H1 (cell line): ENCODE results near the gene PDCD5. TPM values are rescaled to one million over a fixed set of nuclear protein-coding genes. Genes with fewer than 3 reads are reported as not detected.

Experiments
- CTCF ChIA-PET: fragments of 300-600 bp; sonication (Branson Sonifier 250); formaldehyde crosslinking; loops from one replicate; lab custom pipeline; 2021; ENCODE audit not compliant: partially characterized antibody; lab: Charles Lee
- POLR2A ChIA-PET: fragments of 300-600 bp; sonication (Branson Sonifier 250); formaldehyde crosslinking; loops from one replicate; lab custom pipeline; 2021; ENCODE audit warnings: inconsistent platforms; ENCODE audit not compliant: partially characterized antibody; lab: Charles Lee
- DNase-seq, 2 experiments: peaks; one replicate each; pipeline versions ENCODE4 v3.0.0 to v3.0.0-alpha.2; 2010 to 2022; ENCODE audit warnings: low spot score in 2 of 2, low read depth in 1 of 2, mixed read lengths in 1 of 2
- FAIRE-seq: peaks from 2 replicates; lab custom pipeline; 2011; peaks lifted over from hg19 to GRCh38; lab: Jason Lieb, UNC
- H2AFZ ChIP-seq: 2 replicates; pipeline ENCODE4 v1.8.1; 2012; ENCODE audit warnings: low read length, inconsistent platforms
- H2AK5ac ChIP-seq: 2 replicates; pipeline ENCODE4 v1.6.1; 2013; ENCODE audit warnings: low read depth, low read length
- H2BK120ac ChIP-seq: replicated peaks from 2 replicates; pipeline ENCODE3; 2013; ENCODE audit warnings: low read depth, low read length, inconsistent platforms
- H2BK12ac ChIP-seq: 2 replicates; pipeline ENCODE4 v1.6.1; 2013; ENCODE audit warnings: low read depth, low read length
- H2BK15ac ChIP-seq: 2 replicates; pipeline ENCODE4 v1.6.1; 2013; ENCODE audit warnings: low read length
- H2BK20ac ChIP-seq: 2 replicates; pipeline ENCODE4 v1.6.1; 2013; ENCODE audit warnings: low read length
- H2BK5ac ChIP-seq: 2 replicates; pipeline ENCODE4 v1.6.1; 2013; ENCODE audit warnings: low read depth, low read length
- H3K14ac ChIP-seq: 2 replicates; pipeline ENCODE4 v1.6.1; 2013; ENCODE audit warnings: inconsistent platforms; ENCODE audit not compliant: insufficient read length
- H3K18ac ChIP-seq: 2 replicates; pipeline ENCODE4 v1.6.1; 2013; ENCODE audit warnings: low read length; ENCODE audit errors: extremely low read depth
- H3K23ac ChIP-seq: 2 replicates; pipeline ENCODE4 v1.6.1; 2013; ENCODE audit warnings: inconsistent platforms; ENCODE audit not compliant: insufficient read length
- H3K23me2 ChIP-seq: 2 replicates; pipeline ENCODE4 v1.6.1; 2013; ENCODE audit warnings: low read depth, low read length
- H3K27ac ChIP-seq: 2 replicates; pipeline ENCODE4 v1.6.1; 2011; ENCODE audit warnings: low read depth, low read length, inconsistent platforms
- H3K27me3 ChIP-seq, 4 experiments: replicated peaks in 1 of 4; 1 replicate in 1 of 4; 2 replicates in 3 of 4; pipeline versions ENCODE4 v1.6.1 to v1.8.1; 2011 to 2013; ENCODE audit warnings: low read length in 3 of 4, mild to moderate bottlenecking in 3 of 4, inconsistent platforms in 2 of 4, mixed read lengths in 2 of 4, moderate library complexity in 1 of 4; ENCODE audit not compliant: control insufficient read depth in 3 of 4, insufficient read depth in 3 of 4; ENCODE audit errors: extremely low read depth in 1 of 4
- H3K36me3 ChIP-seq, 4 experiments: 2 replicates each; pipeline versions ENCODE4 v1.6.1 to v1.8.1; 2011 to 2013; ENCODE audit warnings: mild to moderate bottlenecking in 4 of 4, low read length in 3 of 4, moderate library complexity in 2 of 4, control low read depth in 1 of 4, inconsistent platforms in 1 of 4; ENCODE audit not compliant: insufficient read depth in 4 of 4, control insufficient read depth in 2 of 4
- H3K4ac ChIP-seq: replicated peaks from 2 replicates; pipeline ENCODE3; 2013; ENCODE audit warnings: low read length, low read depth, mixed read lengths, inconsistent platforms; ENCODE audit not compliant: insufficient read length
- H3K4me1 ChIP-seq, 4 experiments: replicated peaks in 1 of 4; 1 replicate in 1 of 4; 2 replicates in 3 of 4; pipeline versions ENCODE4 v1.6.1 to v1.8.1; 2011 to 2013; ENCODE audit warnings: low read length in 3 of 4, inconsistent platforms in 2 of 4, mixed read lengths in 1 of 4; ENCODE audit not compliant: insufficient read depth in 4 of 4, control insufficient read depth in 3 of 4
- H3K4me2 ChIP-seq, 2 experiments: 2 replicates each; pipeline versions ENCODE4 v1.6.1 to v1.8.1; 2011 to 2013; ENCODE audit warnings: low read depth in 2 of 2, low read length in 2 of 2, control low read depth in 1 of 2, inconsistent platforms in 1 of 2, mild to moderate bottlenecking in 1 of 2; ENCODE audit not compliant: insufficient read depth in 1 of 2
- H3K4me3 ChIP-seq, 4 experiments: fragments of 200-600, 300-600 bp in 1 of 4; sonication (generic), shearing (Covaris generic), sonication (Bioruptor Twin) in 1 of 4; 2 replicates each; pipeline versions ENCODE4 v1.5.1 to v1.8.1; 2011 to 2016; ENCODE audit warnings: low read length in 4 of 4, low read depth in 3 of 4, control low read depth in 2 of 4, inconsistent platforms in 2 of 4, mild to moderate bottlenecking in 2 of 4, mixed read lengths in 1 of 4, moderate library complexity in 1 of 4; ENCODE audit not compliant: insufficient read depth in 2 of 4; ENCODE audit errors: extremely low read depth in 1 of 4
- H3K56ac ChIP-seq: replicated peaks from 2 replicates; pipeline ENCODE3; 2013; ENCODE audit warnings: low read depth, mild to moderate bottlenecking, mixed read lengths, low read length, inconsistent platforms; ENCODE audit not compliant: insufficient read length
- H3K79me1 ChIP-seq: 2 replicates; pipeline ENCODE4 v1.6.1; 2013; ENCODE audit warnings: low read depth, low read length, control low read depth
- H3K79me2 ChIP-seq, 2 experiments: 2 replicates each; pipeline versions ENCODE4 v1.6.1 to v1.8.1; 2012 to 2013; ENCODE audit warnings: low read length in 2 of 2, mild to moderate bottlenecking in 2 of 2, inconsistent platforms in 1 of 2; ENCODE audit not compliant: insufficient read depth in 2 of 2, control insufficient read depth in 1 of 2
- H3K9ac ChIP-seq, 4 experiments: replicated peaks in 1 of 4; 1 replicate in 1 of 4; 2 replicates in 3 of 4; pipeline versions ENCODE4 v1.6.1 to v1.8.1; 2011 to 2013; ENCODE audit warnings: low read depth in 3 of 4, low read length in 3 of 4, control low read depth in 2 of 4, mild to moderate bottlenecking in 2 of 4, moderate library complexity in 2 of 4, inconsistent platforms in 1 of 4; ENCODE audit errors: extremely low read depth in 1 of 4
- H3K9me3 ChIP-seq, 2 experiments: 2 replicates each; pipeline versions ENCODE4 v1.6.1 to v1.8.1; 2012 to 2013; ENCODE audit warnings: mild to moderate bottlenecking in 2 of 2, moderate library complexity in 2 of 2, control low read depth in 1 of 2, inconsistent platforms in 1 of 2, low read depth in 1 of 2, low read length in 1 of 2, mixed read lengths in 1 of 2; ENCODE audit not compliant: insufficient read depth in 2 of 2
- H4K20me1 ChIP-seq, 2 experiments: replicated peaks in 1 of 2; 2 replicates each; pipeline versions ENCODE3 to v1.8.1; 2011 to 2013; ENCODE audit warnings: inconsistent platforms in 2 of 2, low read length in 2 of 2, mild to moderate bottlenecking in 1 of 2; ENCODE audit not compliant: insufficient read depth in 2 of 2, control insufficient read depth in 1 of 2
- H4K5ac ChIP-seq: 2 replicates; pipeline ENCODE4 v1.6.1; 2013; ENCODE audit warnings: low read length, low read depth, mixed read lengths, inconsistent platforms; ENCODE audit not compliant: insufficient read length
- H4K8ac ChIP-seq: 2 replicates; pipeline ENCODE4 v1.8.0; 2013; ENCODE audit warnings: mild to moderate bottlenecking, moderate library complexity, low read length, inconsistent platforms; ENCODE audit not compliant: insufficient read depth; ENCODE audit errors: extremely low read depth
- H4K91ac ChIP-seq: replicated peaks from 2 replicates; pipeline ENCODE3; 2013; ENCODE audit warnings: low read length, mixed read lengths, inconsistent platforms; ENCODE audit not compliant: insufficient read length
- CHD1 ChIP-seq: IDR thresholded peaks from 2 replicates; pipeline ENCODE4 v1.6.1; 2012; ENCODE audit warnings: low read depth, low read length, improper control_type of control experiment
- EP300 ChIP-seq, 2 experiments: IDR thresholded peaks; 1 replicate in 1 of 2; 2 replicates in 1 of 2; pipeline ENCODE4 v1.6.1; 2011 to 2012; ENCODE audit warnings: low read depth in 2 of 2, low read length in 2 of 2, mild to moderate bottlenecking in 2 of 2, borderline replicate concordance in 1 of 2, inconsistent platforms in 1 of 2, moderate library complexity in 1 of 2
- POLR2AphosphoS5 ChIP-seq: IDR thresholded peaks from 2 replicates; pipeline ENCODE4 v1.6.1; 2011; ENCODE audit warnings: low read depth, low read length
- TBP ChIP-seq: IDR thresholded peaks from 2 replicates; pipeline ENCODE4 v1.6.1; 2011; ENCODE audit warnings: low read depth, low read length, improper control_type of control experiment
- YY1 ChIP-seq: IDR thresholded peaks from 2 replicates; pipeline ENCODE4 v1.6.1; 2011; ENCODE audit warnings: low read depth, mild to moderate bottlenecking, low read length
- ZNF274 ChIP-seq: IDR thresholded peaks from 2 replicates; pipeline ENCODE4 v1.7.0; 2012; ENCODE audit warnings: low read length, borderline replicate concordance; ENCODE audit errors: extremely low read depth
- WGBS, 2 experiments: shearing (Covaris generic) in 1 of 2; methylation state at CpG; one replicate each; pipeline versions ENCODE4 v1.1.6 to v1.1.7; 2013 to 2015; ENCODE audit warnings: low lambda C conversion rate in 2 of 2, mixed read lengths in 2 of 2, inconsistent platforms in 1 of 2, low coverage in 1 of 2, missing lambda C conversion rate in 1 of 2; ENCODE audit not compliant: insufficient replicate concordance in 2 of 2, insufficient coverage in 1 of 2, insufficient read length in 1 of 2; ENCODE audit errors: extremely low coverage in 1 of 2, missing lambda C conversion rate in 1 of 2; 5-methylcytosine and 5-hydroxymethylcytosine counted together
- polyA plus RNA-seq, 7 experiments: library from polyadenylated mRNA; depleted of rRNA in 3 of 7; stranded (reverse) in 5 of 7; unstranded in 2 of 7; fragments of >200 nt in 5 of 7; fragments of 200-250 nt in 2 of 7; gene quantifications; 1 replicate in 5 of 7; 2 replicates in 1 of 7; 4 replicates in 1 of 7; pipeline versions ENCODE4 v1.2.1 to v1.2.3, GENCODE V29; 2011 to 2013; ENCODE audit warnings: missing spikeins in 2 of 7, mixed read lengths in 2 of 7
- total RNA-seq: library from RNA; stranded (reverse); fragmentation: NEBNext Ultra II Directional; extraction: Animal tissue kit (Norgen Biotek cat#: 25700); gene quantifications from 2 replicates; pipeline ENCODE4 v1.2.1, GENCODE V29; 2021
- TF ChIP-seq, protein P1 (sequence below): IDR thresholded peaks from 2 replicates; pipeline ENCODE4 v1.6.1; 2012; ENCODE audit warnings: inconsistent platforms

Gene PDCD5
- total and polyA plus RNA-seq, 2 of the 8 experiments (the other 6 are each of a cell fraction or from before 2014, with no cell fraction given), result 43.2 to 98.8 TPM

DNA sequence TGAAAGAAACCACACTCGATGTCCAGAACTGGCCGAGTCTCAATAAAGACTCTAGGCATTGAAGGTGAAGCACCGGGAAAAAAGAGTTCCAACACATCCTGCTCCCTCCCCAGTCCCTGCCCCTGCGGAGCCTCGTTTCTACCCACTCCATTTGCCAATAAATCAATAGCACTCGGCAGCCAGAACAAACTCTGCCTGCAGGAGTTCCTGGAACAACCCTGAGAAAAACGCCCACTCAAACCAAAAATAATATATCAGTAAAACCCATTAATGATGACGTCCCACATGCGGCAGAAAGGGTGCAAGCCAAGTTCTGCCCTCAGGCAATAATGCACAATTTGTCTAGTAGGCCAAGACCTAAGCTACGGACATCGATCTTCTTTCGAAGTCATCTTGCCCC, 41.0 kb downstream of the PDCD5 start:
- Histone ChIP-seq H2BK120ac (no peak overlapping the region), H3K9ac (no peak overlapping the region), H3K4me1 (no peaks in the 10 kb centered on the region), H3K4me3 (no peak overlapping the region), H3K23me2 (no peaks in the 10 kb centered on the region), H3K27ac (no peak overlapping the region), H3K9me3 (no peaks in the 10 kb centered on the region), H3K14ac (no peak overlapping the region), H3K23ac (no peak overlapping the region), H3K79me2 (no peaks in the 10 kb centered on the region), H4K8ac (no peak overlapping the region), H4K91ac (no peak overlapping the region), H3K4ac (no peak overlapping the region), H3K36me3 (peaks cover 6 to 44% (median 28%) of the 10 kb centered on the region in 4 experiments), H4K20me1 (peaks cover 0 to 3% of the 10 kb centered on the region in 2 experiments), H3K56ac (no peak overlapping the region), H2BK5ac (no peak overlapping the region), H2BK15ac (no peak overlapping the region), H2AK5ac (no peak overlapping the region), H3K79me1 (peaks cover 2% of the 10 kb centered on the region; the same call in 1 of the 2 replicates), H2BK20ac (no peak overlapping the region), H2BK12ac (no peak overlapping the region), H3K18ac (no peak overlapping the region), H4K5ac (no peak overlapping the region), H3K27me3 (no peaks in the 10 kb centered on the region), H2AFZ (no peak overlapping the region), H3K4me2 (no peak overlapping the region)
- FAIRE-seq (no peak), DNase-seq (no peak)
- 86% methylated on average over 12 of the region's 12 CpGs; no CpG with 5 or more reads in 1 of the 2 experiments for WGBS, 2 experiments
- CTCF ChIA-PET, result no interaction called here
- POLR2A ChIA-PET, result no interaction called here
- no peak for TF ChIP-seq POLR2AphosphoS5
- TF ChIP-seq ZNF274, result no peak
- TF ChIP-seq CHD1, result no peak
- TF ChIP-seq, protein P1, sequence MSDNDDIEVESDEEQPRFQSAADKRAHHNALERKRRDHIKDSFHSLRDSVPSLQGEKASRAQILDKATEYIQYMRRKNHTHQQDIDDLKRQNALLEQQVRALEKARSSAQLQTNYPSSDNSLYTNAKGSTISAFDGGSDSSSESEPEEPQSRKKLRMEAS, result no peak
- TF ChIP-seq YY1, result no peak
- TF ChIP-seq TBP, result no peak
- TF ChIP-seq EP300 (IDR thresholded peaks at IDR 0.05; ENCODE audit: borderline replicate concordance in 1 of 2, low read depth in 2 of 2, low read length in 2 of 2), result no peak
